HepG2 (cell line): ENCODE data around the gene RNF208.
A peak's percentile ranks its signal among the peaks of the same experiment; 100 is the strongest.

ENCODE experiments used
- RAD21 ChIP-seq: fragments of 450-650 bp; formaldehyde crosslinking; IDR thresholded peaks from 2 replicates; pipeline ENCODE4 v1.5.0; 2020; ENCODE audit warnings: mild to moderate bottlenecking
- TF ChIP-seq, protein P1 (sequence below): sonication (generic); formaldehyde crosslinking; IDR thresholded peaks from 2 replicates; pipeline ENCODE4 v1.4.0; 2020; ENCODE audit warnings: missing genetic modification reagents

DNA sequence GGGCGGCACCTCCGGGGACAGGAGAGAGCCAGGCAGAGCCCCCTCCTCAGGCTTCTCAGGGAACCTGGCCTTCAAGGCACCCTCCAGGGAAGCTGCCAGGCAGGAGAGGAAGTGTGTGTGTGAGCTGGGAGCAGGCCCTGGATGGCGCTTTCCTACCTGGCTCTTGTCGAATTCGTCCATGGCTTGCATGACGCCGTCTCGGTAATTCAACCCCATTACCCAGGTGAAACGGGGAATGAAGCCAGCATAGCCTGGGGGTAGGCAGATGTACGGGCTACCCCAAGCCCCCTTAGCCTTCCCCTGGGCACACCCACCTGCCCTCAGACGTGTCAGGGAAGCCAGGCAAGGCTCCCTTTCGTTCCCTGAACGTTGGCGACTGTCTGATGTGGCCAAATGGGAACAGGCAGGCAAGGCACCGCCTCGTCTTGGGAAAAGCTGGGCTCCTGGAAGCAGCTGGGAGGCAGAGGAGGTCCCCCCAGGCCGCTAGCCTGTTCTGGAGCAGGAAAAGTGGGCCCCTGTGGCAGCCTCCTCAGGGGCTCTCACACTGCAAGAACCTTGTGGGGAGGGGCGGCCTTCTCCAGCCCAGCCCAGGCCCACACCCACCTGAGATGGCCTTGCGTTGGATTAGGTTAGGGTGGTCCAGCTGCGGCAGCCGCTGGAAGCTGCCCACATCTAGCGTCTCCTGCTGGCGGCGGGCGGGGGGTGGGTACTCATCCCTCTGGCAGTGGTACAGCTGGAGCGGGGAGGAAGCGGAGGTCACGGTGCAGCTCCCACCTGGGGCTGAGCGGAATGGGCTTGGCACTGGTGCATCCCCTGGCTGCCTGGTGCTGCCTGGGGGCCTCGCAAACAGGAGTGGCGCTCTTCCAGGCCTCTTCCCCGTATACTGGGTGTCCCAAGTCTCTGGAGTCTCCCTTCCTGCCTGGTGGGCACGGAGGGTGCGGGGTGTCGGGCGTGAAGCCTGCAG lies 22.7 kb upstream of the RNF208 start:
- no peak; the same call in 1 of the 2 replicates for TF ChIP-seq RAD21 (CRISPR knock-in tag)
- TF ChIP-seq, protein P1, sequence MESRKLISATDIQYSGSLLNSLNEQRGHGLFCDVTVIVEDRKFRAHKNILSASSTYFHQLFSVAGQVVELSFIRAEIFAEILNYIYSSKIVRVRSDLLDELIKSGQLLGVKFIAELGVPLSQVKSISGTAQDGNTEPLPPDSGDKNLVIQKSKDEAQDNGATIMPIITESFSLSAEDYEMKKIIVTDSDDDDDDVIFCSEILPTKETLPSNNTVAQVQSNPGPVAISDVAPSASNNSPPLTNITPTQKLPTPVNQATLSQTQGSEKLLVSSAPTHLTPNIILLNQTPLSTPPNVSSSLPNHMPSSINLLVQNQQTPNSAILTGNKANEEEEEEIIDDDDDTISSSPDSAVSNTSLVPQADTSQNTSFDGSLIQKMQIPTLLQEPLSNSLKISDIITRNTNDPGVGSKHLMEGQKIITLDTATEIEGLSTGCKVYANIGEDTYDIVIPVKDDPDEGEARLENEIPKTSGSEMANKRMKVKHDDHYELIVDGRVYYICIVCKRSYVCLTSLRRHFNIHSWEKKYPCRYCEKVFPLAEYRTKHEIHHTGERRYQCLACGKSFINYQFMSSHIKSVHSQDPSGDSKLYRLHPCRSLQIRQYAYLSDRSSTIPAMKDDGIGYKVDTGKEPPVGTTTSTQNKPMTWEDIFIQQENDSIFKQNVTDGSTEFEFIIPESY (CRISPR knock-in tag), result peak; percentile 98
